Thyroid gland (tissue), 4 donors: ENCODE data around the gene ARHGAP12. TPM values are rescaled to one million over a fixed set of nuclear protein-coding genes. Genes with fewer than 3 reads are reported as not detected.

Experiments
- DNase-seq, 2 donors: peaks; one replicate each; pipeline ENCODE4 v3.0.0-alpha.2; 2019
- H3K27ac ChIP-seq, 3 donors: fragments of 200-600 bp; sonication (generic); 1 replicate in 2 of 3; 2 replicates in 1 of 3; pipeline ENCODE4 v1.5.1; 2016 to 2019; ENCODE audit warnings: mild to moderate bottlenecking in 1 of 3, moderate library complexity in 1 of 3
- H3K27me3 ChIP-seq: fragments of 200-600 bp; sonication (generic); one replicate; pipeline ENCODE4 v1.5.1; 2019
- H3K36me3 ChIP-seq, 2 donors: fragments of 200-600 bp; sonication (generic); one replicate each; pipeline ENCODE4 v1.5.1; 2016 to 2019
- H3K4me1 ChIP-seq, 2 donors: fragments of 200-600 bp; sonication (generic); one replicate each; pipeline ENCODE4 v1.5.1; 2017 to 2019
- H3K4me3 ChIP-seq, 3 donors: fragments of 200-600 bp; sonication (generic); replicated peaks in 1 of 3; 1 replicate in 2 of 3; 2 replicates in 1 of 3; pipeline ENCODE4 v1.5.1; 2016; ENCODE audit warnings: mild to moderate bottlenecking in 1 of 3
- H3K9me3 ChIP-seq: fragments of 200-600 bp; sonication (generic); one replicate; pipeline ENCODE4 v1.5.1; 2017
- POLR2A ChIP-seq, 2 donors: fragments of 450-650 bp; IDR thresholded peaks; one replicate each; pipeline ENCODE4 v1.6.1; 2017; ENCODE audit warnings: antibody characterized with exemption in 2 of 2, mild to moderate bottlenecking in 2 of 2, moderate library complexity in 1 of 2
- WGBS, 2 donors: methylation state at CpG; one replicate each; pipeline ENCODE4 v1.1.5; 2017; 5-methylcytosine and 5-hydroxymethylcytosine counted together
- intact Hi-C: fragments of 100-400 bp; cut with DNase I; formaldehyde crosslinking; loops from one replicate; pipeline ENCODE4 v1.15.1; 2023
- total RNA-seq, 4 donors: library from RNA; depleted of rRNA; stranded (reverse); fragments of >200 nt; gene quantifications; one replicate each; pipeline ENCODE4 v1.2.3, GENCODE V29; 2016
- TF ChIP-seq, protein P1 (sequence below), 6 experiments: fragments of 200-600 bp in 3 of 6; fragments of 450-650 bp in 3 of 6; sonication (generic) in 3 of 6; IDR thresholded peaks; one replicate each; pipeline ENCODE4 v1.5.1; 2016 to 2019; ENCODE audit warnings: antibody characterized with exemption in 6 of 6, mild to moderate bottlenecking in 2 of 6, inconsistent platforms in 1 of 6, moderate library complexity in 1 of 6

Gene ARHGAP12
- total RNA-seq, 4 donors from 2014 or later: 49.9 to 67.6 (median 60.8) TPM

DNA sequence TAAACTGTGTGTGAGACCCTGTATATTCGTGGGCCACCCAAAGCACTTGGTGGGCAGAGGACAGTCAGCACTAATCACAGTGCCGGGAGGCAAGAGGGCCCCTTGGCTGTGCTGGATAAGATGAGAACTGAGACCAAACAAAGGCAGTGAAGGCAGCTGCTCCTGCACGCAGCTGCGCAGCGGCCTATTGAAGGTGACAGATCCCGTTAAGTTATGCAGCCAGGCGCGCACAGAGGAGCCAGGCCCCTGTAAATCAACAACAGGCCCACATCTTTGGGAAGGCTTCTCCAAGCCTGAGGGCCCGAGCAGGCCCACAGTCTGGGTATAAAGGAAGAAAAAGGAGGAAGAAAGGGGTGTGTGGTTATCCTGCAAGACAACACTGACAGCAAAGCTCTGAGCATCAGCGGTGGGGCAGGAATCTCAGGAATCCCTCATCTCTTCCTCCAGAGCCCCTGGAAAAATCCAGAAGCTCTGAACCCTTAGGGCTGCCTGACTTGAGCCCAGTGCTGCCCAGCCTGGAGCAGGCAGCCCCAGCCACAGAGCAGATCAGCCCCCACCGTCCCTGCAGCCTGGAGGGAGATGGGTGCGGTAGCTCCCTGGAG, 154.2 kb downstream of the ARHGAP12 start:
- TF ChIP-seq, protein P1, sequence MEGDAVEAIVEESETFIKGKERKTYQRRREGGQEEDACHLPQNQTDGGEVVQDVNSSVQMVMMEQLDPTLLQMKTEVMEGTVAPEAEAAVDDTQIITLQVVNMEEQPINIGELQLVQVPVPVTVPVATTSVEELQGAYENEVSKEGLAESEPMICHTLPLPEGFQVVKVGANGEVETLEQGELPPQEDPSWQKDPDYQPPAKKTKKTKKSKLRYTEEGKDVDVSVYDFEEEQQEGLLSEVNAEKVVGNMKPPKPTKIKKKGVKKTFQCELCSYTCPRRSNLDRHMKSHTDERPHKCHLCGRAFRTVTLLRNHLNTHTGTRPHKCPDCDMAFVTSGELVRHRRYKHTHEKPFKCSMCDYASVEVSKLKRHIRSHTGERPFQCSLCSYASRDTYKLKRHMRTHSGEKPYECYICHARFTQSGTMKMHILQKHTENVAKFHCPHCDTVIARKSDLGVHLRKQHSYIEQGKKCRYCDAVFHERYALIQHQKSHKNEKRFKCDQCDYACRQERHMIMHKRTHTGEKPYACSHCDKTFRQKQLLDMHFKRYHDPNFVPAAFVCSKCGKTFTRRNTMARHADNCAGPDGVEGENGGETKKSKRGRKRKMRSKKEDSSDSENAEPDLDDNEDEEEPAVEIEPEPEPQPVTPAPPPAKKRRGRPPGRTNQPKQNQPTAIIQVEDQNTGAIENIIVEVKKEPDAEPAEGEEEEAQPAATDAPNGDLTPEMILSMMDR (IDR thresholded peaks at IDR 0.05): no peak
- no peak for TF ChIP-seq POLR2A (IDR thresholded peaks at IDR 0.05)
- no peaks in the 10 kb centered on the region for H3K4me1 ChIP-seq
- no peaks in the 10 kb centered on the region for H3K9me3 ChIP-seq
- 83 to 84% methylated on average over 12 of the region's 12 CpGs for WGBS, 2 donors
- no peak overlapping the region for H3K27ac ChIP-seq
- no peak for DNase-seq
- H3K4me3 ChIP-seq: no peak overlapping the region
- H3K36me3 ChIP-seq: no peaks in the 10 kb centered on the region
- H3K27me3 ChIP-seq: no peaks in the 10 kb centered on the region
- intact Hi-C loops: no loop called here

GRCh38 chr10:31773749-31774298, 154.8 kb downstream of the ARHGAP12 start:
- Histone ChIP-seq H3K9me3 (no peaks in the 10 kb centered on the region), H3K27me3 (no peaks in the 10 kb centered on the region), H3K27ac (no peak overlapping the region), H3K36me3 (no peaks in the 10 kb centered on the region), H3K4me1 (no peaks in the 10 kb centered on the region), H3K4me3 (no peak overlapping the region)
- no peak for DNase-seq
- intact Hi-C loops: no loop called here
- TF ChIP-seq, protein P1 (IDR thresholded peaks at IDR 0.05): no peak
- TF ChIP-seq POLR2A (IDR thresholded peaks at IDR 0.05): no peak
- 92 to 93% methylated on average over 15 of the region's 15 CpGs for WGBS, 2 donors

- TF ChIP-seq, protein P1 (IDR thresholded peaks at IDR 0.05): no peak
- TF ChIP-seq POLR2A (IDR thresholded peaks at IDR 0.05): no peak
- DNase-seq: no peak
- Histone ChIP-seq H3K27ac (no peak overlapping the region), H3K36me3 (no peaks in the 10 kb centered on the region), H3K4me1 (no peaks in the 10 kb centered on the region), H3K4me3 (no peak overlapping the region), H3K27me3 (no peaks in the 10 kb centered on the region), H3K9me3 (no peaks in the 10 kb centered on the region)
- intact Hi-C loops: no loop called here
- WGBS, 2 donors: 85 to 97% methylated on average over 8 to 9 of the region's 9 CpGs
Measured at GRCh38 chr10:31771331-31771831, 157.2 kb downstream of the ARHGAP12 start.

DNA sequence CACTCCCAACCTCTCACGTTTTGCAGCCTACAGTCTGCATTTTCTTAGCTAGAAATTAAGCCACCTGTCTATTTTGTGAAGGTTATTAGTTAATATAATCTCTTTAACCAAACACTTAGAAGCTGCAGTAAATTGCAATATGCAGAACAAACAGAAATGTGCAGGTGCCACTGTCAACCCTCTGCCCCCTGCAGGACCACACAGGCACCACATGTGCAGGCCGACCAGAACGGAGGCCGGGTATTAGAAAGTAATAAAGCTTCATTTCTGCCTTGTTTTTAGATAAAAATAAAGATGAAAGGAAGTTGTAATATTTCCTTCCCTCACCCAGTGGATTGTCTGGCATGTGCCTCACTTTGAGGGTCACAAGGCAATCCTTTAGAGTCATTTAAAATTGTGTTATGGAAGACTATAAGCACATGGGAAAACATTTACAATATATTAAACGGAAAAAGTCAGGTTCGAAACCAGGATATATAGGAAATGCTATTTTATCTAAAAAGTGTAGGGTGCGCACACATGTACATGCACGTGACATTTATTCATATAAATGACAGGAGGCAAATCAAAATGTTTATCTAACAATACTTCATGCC, 158.2 kb downstream of the ARHGAP12 start:
- no peaks in the 10 kb centered on the region for H3K36me3 ChIP-seq

More for the DNA sequence above, 158.2 kb downstream of the ARHGAP12 start:
- no peaks in the 10 kb centered on the region for H3K27me3 ChIP-seq
- WGBS, 2 donors: 69 to 72% methylated on average over 8 of the region's 8 CpGs
- intact Hi-C loops: no loop called here
- TF ChIP-seq POLR2A (IDR thresholded peaks at IDR 0.05): no peak
- TF ChIP-seq, protein P1 (IDR thresholded peaks at IDR 0.05): peak; percentile 46 to 77 (median 62)
- peak; percentile 32 to 54 for DNase-seq
- no peak overlapping the region for H3K27ac ChIP-seq
- H3K4me1 ChIP-seq: no peaks in the 10 kb centered on the region
- H3K9me3 ChIP-seq: no peaks in the 10 kb centered on the region
- no peak overlapping the region for H3K4me3 ChIP-seq
